Tongue (tissue), 2 donors: Measurements from ENCODE around the gene MCF2L. TPM values are rescaled to one million over a fixed set of nuclear protein-coding genes. Genes with fewer than 3 reads are reported as not detected.

Source experiments
- DNase-seq: peaks from one replicate; pipeline ENCODE4 v3.0.0-alpha.2; 2015
- total RNA-seq: library from RNA; depleted of rRNA; stranded (reverse); fragments of >200 nt; gene quantifications from one replicate; pipeline ENCODE4 v1.2.3, GENCODE V29; 2014

Gene MCF2L
- total RNA-seq, 1 donor from 2014 or later, result 60.7 TPM

- no peak for DNase-seq
These were observed 62.5 kb downstream of the MCF2L start for GRCh38 chr13:113031465-113031864.

- no peak for DNase-seq
These were observed 63.3 kb downstream of the MCF2L start for GRCh38 chr13:113032291-113032690.

- DNase-seq, result no peak
These were observed 64.2 kb downstream of the MCF2L start for GRCh38 chr13:113033054-113033850.

GRCh38 chr13:113034451-113035212 lies 65.6 kb downstream of the MCF2L start:
- peak; percentile 82 for DNase-seq

GRCh38 chr13:113035213-113035800 lies 66.3 kb downstream of the MCF2L start:
- no peak for DNase-seq

- no peak for DNase-seq
These were observed 67.4 kb downstream of the MCF2L start for GRCh38 chr13:113036401-113036800.

GRCh38 chr13:113040031-113040430 lies 71.0 kb downstream of the MCF2L start:
- DNase-seq, result no peak

- DNase-seq, result peak; percentile 91
These were observed 71.7 kb downstream of the MCF2L start for GRCh38 chr13:113040597-113041292.

- no peak for DNase-seq
These were observed 72.3 kb downstream of the MCF2L start for GRCh38 chr13:113041293-113041690.

GRCh38 chr13:113041896-113042295 lies 72.9 kb downstream of the MCF2L start:
- peak; percentile 78 for DNase-seq

- no peak for DNase-seq
These were observed 73.4 kb downstream of the MCF2L start for GRCh38 chr13:113042456-113042855.

- DNase-seq, result no peak
These were observed 74.1 kb downstream of the MCF2L start for GRCh38 chr13:113043001-113043630.

- no peak for DNase-seq
These were observed 74.9 kb downstream of the MCF2L start for GRCh38 chr13:113043931-113044330.

GRCh38 chr13:113044391-113045114 lies 75.5 kb downstream of the MCF2L start:
- DNase-seq, result peak; percentile 63

GRCh38 chr13:113045251-113046127 lies 76.5 kb downstream of the MCF2L start:
- no peak for DNase-seq

- DNase-seq, result no peak
These were observed 77.3 kb downstream of the MCF2L start for GRCh38 chr13:113046128-113046882.

GRCh38 chr13:113046883-113047244 lies 77.8 kb downstream of the MCF2L start:
- no peak for DNase-seq

- no peak for DNase-seq
These were observed 78.6 kb downstream of the MCF2L start for GRCh38 chr13:113047587-113047986.

- no peak for DNase-seq
These were observed 79.8 kb downstream of the MCF2L start for GRCh38 chr13:113048766-113049165.

- DNase-seq, result peak; percentile 81
These were observed 80.5 kb downstream of the MCF2L start for GRCh38 chr13:113049521-113049941.
